Activated CD4-positive, CD25-positive, alpha-beta regulatory T cell treated with anti-CD3 and anti-CD28 coated beads, Interleukin-2, amount 50 U/mL, for 16 hours (primary cell): ENCODE results near the gene TRIM52.
"Not testable (repeated sequence)": the region's sequence is repeated elsewhere in the genome, so short reads cannot be mapped to it uniquely, and the experiment has no call there.

ENCODE experiments used
- DNase-seq: peaks from one replicate; pipeline ENCODE4 v3.0.0-alpha.2; 2020; ENCODE audit warnings: low read depth, low spot score

TRIM52 gene

DNA sequence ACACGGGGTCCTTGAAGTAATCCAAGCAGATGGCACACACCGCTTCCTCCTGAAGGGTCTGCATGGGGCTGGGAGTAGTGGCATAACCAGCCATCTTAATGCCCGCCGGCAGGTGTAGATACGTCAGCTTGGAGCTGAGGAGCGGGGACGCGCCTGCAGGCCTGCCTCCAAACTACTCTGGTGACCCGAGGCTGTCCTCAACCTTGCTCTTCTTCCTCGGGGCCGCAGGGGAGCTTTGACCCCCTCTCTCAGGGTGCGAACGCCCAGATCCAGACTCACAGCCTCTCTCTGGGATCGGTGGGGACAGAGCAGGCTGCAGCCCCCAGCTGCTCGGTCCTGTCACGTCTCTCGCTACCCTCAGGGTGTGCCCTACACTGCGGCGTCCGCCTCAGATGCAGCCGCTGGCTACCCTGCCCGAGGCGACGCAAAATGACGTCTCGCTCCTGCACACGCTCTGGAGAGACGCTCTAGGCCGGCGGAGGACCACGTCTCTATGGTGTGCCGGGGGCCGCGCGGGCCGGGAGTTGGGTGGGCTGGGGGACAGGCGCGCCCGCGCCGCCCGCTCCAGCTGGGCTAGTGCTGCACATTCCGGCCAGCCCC is at the start of gene TRIM52:
TRIM52 (minus strand) TSS at position 424 of the 600 bp plus-strand sequence; CDS start at position 94, 330 bp downstream.
- DNase-seq: peak; percentile 78

DNA sequence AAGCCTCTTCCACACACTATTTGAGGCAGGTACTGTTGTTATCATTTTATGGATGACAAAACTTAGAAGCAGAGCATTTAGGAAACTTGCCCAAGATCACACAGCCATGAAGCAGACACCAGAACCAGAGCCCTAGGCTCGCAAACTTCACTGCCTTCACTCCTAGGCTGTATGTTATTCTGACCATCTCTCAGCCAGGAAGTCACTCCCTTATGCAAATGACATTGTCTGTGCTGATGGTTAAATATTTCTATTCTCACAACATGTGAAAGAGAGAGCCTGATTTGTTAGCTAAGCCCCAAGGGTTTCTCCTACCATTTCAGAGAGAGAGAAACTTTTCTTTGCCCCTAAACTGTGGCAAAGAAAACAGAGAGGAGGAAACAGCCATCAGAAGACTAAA is 26.4 kb upstream of the TRIM52 start:
- DNase-seq: not testable (repeated sequence)

DNA sequence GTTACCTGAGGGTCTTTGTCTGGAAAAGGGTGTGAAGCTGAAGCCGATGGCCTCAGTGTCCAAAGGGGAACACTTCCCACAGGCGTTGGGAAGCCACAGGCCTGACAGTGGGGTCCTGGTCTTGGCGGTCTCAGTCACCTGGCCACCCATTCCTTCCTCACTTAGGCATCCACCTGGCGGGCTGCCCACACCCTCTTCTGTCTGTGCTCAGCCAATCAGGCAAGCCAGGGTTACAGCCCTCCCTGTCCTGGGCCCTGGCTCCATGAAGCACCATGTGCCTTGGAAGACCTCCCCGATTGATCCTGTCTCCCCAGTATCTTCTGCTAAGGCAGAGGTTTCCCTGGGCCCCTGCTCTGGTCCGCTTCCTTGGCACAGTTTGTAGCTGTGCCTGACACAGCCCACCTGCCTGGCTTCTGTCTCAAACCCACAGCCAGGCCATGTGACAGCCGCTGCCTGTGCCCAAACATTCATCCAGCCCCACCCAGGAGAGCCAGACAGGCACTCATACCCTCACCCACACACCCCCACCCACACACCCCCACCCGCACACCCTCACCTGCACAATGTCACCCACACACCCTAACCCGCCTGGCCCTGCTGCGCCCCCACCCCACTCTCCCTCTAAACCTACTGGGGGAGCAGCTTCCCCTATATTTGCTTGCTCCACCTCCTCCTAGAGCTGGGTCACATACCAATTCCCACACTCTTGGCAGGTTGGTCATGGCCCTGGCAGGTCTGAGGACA is 25.2 kb upstream of the TRIM52 start:
- not testable (repeated sequence) for DNase-seq

DNA sequence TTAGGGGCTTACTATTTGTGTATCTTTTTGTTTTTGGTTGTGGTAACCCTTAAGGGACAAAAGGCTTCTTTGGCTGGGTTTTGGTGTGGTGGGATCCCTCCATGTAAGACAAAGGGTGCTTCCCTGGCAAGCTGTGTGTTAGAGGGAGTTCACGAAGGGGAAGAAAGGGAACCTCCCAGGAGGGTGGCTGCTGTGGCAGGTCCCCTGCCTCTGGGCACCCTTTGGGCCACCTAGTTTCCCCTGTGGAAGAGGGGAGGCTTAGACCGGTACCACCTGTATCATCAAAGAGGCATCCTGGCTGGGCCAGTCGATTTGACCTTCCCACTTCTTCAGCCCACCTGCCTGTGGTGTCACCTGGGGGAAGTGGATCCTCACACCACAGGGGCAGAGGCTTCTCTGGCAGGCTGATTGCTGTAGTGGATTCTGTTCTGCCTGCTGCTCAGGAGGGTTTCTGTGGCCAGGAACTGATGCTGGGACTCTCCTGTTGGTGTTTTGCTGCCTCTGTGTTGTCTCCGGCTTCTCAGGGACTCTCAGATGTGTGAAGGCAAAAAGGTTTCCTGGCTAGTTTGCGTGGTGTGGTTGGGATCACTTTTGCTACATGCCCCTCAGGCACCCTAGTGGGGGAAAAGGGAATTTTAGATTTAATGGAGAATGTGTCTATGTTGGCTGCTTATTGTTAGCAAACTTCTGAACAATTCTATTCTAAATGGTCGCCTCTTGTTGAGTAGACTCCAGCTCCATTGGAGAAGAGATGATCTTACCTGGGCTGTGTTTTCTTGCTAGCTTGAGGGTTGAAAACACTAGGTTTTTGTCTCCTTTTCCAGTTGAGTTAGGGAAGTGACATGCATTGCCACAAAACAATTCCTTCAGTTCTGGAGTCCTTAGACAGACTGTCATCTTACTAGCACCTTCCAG is 23.2 kb upstream of the TRIM52 start:
- not testable (repeated sequence) for DNase-seq

DNA sequence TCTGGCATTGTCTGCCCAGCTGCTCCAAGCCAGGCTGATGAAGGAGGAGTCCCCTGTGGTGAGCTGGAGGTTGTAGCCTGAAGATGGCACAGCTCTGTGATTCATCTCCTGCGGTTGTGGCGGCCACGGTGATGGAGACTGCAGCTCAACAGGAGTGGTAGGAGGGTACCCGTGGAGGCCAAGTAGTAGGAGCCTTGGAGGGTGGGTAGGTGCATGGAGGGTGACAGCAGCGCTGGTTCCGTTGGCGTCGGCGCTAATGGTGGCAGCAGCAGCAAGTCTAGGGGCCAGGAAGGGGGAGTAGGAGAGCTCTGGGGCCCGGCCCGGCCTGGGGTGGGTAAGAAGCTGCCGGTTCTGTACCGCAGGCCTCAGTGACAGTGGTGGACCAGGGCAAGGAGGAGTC is 22.4 kb upstream of the TRIM52 start:
- DNase-seq: no peak

DNA sequence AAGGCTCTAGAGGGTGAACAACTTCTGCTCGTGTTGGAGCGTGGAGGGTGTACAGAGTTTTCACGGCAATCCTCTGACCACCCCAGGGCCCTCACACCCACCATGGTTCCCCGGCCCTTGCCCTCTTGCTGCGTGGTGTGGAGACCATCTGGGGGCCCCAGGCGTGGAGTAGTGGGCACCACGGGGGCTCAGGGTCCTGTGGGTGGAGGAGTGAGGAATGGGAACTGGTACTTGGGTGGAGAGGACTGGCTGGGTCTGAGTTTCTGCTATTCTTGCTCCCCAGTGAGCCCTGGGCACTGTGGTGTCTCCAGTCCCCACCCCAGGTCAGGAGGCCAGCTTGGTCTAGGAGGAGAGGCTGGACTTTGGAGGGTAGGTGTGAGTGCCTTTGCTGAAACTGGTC is 21.9 kb upstream of the TRIM52 start:
- no peak for DNase-seq

DNA sequence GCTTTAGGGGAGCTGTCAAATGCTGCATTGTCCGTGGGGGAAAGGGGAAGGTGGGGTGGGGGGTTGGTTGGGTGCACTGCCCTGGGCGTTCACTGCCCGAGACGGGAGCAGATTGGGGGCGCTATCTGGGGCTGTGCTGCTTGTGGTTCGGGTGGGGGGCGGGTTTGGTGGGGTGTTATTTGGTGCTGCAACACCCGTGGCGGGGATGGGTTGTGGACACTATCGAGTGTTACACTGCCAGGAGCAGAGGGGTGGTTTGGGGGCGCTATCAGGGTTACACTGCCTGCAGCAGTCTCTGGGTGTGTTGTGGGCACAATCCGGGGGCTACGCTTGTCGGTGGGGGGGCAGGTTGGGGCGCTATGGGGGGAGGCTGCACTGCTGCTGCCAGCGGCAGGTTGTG is 21.5 kb upstream of the TRIM52 start:
- not testable (repeated sequence) for DNase-seq

DNA sequence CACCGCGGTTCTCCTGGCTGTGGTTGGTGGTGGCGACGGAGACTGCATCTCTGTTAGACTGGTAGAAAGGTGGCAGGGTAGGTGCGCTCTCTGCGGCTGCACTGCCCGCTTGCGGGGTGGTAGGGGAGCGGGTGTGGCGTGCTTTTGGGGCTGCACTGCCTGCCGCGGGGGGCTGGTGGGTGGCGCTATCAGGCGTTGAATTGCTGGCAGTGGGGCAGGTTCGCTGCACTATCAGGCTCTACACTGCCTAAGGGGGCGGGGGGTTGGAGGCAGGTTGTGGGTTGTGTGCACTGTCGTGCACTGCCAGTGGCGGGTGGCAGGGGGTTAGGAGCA is 21.0 kb upstream of the TRIM52 start:
- DNase-seq: no peak

DNA sequence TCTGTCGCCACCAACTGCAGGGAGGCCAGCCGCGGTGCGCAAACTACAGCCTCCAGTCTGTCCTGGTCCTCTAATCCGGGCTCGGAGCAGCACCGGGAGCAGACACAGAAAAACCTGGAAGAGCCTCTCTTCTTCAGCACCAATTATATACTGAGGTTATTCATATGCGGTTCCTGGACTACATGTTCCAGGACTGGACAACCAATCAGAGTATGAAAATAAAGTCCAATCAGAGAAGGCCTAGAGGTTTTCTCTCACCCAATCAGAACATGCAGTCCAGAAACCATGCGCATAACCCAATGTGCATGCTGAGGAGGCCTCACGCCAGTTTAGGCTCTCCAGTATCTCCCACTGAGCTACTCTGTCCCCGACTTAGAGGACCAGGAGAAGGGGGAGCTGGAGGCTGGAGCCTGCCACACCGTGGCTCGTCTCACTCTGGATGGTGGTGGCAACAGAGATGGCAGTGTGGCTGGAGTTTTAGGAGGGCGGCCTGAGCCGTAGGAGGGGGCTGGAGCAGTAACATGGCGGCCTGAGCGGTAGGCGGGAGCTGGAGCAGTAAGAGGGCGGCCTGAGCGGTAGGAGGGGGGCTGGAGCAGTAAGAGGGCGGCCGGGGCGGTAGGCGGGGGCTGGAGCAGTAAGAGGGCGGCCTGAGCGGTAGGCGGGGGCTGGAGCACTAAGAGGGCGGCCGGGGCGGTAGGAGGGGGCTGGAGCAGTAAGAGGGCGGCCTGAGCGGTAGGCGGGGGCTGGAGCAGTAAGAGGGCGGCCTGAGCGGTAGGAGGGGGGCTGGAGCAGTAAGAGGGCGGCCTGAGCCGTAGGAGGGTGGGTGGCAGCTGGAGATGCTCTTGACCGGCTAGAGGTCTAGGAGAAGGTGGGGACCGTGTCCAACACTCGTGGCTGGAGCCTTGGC is 20.4 kb upstream of the TRIM52 start:
- DNase-seq: no peak

DNA sequence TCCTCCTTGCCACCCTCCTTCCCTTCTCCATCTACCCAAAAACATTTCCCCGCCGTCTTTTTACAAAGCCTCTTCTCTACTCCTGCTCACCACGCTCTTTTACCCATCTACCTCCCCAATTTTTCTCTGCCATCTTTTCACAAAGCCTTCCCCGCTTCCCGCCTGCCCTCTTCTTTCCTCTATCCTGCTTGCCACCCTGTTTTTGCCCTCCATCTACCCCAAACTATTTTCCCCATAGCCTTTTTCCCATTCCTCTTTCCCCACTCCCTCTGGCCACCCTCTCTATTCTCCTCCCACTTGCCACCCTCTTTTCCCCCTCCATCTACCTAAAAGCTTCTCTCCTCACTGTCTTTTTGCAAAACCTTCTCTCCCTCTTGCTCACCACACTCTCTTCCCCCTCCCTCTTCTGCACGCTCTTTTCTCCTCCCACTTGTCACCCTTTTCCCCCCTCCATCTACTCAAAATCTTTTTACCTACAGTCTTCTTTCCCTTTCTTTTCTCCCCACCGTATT is 19.4 kb upstream of the TRIM52 start:
- DNase-seq: no peak

DNA sequence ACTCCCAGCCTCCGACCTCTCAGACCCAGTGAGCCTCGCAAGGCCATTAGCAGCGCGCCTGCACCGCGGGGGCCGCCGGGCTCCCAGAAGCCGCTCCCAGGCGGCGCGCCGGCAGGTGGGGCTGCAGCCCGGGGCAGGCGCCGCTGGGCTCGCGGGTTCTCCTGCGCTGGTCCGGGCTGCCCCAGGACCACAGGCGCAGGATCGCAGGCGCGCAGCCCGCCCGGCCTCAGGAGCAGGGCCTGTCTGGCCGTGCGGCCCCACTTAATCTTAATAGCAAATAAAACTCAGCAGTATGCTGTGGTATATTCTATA is 12.4 kb upstream of the TRIM52 start:
- DNase-seq: not testable (repeated sequence)

DNA sequence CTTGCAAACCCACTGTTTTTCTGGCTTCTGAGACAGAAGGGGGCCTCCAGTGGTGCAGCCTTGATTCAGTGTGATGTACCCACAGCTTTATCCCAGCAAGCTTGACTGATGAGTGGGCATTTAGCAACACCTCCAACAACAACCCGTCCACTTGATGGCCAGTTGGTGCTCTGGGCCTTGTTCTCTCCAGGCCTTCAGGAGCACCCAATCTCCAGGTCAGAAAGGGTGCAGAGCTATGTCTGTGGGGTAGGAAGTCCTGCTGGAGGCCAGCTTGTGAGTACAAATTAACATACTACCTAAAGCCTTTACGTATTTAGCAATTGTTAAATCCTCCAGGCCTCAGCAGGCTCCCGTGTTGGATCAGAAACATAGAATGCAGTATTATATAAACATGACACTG is 10.1 kb upstream of the TRIM52 start:
- no peak for DNase-seq

DNA sequence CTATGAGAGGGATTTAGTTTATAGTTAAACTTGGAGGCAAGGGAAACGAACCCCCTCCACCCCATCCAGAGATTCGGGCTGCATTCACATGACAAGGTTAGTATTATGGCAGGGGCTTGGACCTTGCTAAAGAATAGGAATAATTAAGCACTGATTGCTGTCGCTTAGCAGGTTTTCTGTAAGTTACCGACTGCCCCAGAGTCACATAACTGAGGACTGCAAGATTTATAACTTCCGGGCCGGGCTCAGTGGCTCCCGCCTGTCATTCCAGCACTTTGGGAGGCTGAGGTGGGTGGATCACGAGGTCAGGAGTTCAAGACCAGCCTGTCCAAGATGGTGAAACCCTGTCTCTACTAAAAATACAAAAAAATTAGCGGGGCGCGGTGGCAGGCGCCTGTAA is 7.0 kb upstream of the TRIM52 start:
- DNase-seq: not testable (repeated sequence)

DNA sequence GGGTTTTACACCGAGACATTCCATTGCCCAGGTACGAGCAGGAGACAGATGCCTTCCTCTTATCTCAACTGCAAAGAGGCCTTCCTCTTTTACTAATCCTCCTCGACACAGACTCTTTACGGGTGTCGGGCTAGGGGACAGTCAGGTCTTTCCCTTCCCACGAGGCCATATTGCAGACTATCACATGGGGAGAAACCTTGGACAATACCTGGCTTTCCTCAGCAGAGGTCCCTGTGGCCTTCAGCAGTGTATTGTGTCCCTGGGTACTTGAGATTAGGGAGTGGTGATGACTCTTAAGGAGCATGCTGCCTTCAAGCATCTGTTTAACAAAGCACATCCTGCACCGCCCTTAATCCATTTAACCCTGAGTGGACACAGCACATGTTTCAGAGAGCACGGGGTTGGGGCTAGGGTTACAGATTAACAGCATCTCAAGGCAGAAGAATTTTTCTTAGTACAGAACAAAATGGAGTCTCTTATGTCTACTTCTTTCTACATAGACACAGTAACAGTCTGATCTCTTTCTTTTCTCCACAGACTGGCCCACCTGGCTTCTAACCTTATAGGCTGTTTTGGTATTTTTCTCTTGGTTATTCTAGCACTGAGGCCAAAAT is 6.5 kb upstream of the TRIM52 start:
- DNase-seq: not testable (repeated sequence)

DNA sequence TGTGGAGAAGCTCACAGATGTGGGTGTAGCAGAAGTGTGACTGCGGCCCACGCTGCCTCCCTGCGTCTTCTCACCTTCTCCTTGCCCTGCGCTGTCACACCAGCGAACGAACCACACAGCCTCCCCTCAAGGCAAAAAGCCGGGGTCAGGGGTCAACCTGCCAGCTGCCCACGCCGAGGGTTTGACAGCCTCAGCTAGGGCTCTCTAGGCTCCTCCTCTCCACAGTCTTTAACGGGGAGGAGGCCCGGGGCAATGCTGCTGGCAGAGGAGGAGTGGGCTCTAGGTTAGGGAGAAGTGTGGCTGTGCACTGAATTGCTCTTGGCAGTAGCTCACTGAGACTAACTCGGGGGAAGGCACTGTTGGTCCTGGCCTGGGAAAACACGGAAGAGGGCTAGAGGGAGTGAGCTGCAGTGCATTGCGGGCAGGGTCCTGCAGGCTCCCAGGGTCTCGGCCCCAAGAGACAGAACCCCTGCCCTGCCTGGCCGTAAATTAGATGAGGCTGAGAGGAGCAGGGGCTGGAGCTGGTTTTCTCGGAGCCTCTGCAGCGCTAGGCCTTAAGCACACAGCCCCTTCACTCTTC is 4.2 kb upstream of the TRIM52 start:
- no peak for DNase-seq

DNA sequence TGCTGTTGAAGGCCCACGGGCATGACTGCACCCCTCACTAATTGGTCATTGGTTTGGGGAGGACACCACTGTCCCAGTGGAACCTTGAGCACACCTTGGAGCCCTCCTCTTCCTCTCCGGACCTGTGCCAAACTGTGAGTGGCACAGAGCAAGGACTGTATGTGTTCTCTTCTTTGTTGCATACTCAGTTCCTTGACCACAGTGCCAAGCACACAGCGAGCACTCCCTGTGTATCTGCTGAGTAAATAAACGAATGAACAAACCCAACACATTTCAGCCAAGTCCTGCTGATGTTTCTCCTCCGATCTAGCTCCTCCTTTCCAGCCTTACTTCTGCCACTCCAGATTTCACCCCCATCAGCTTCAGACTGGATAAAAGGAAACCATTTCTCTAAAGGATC is 2.7 kb upstream of the TRIM52 start:
- DNase-seq: no peak

DNA sequence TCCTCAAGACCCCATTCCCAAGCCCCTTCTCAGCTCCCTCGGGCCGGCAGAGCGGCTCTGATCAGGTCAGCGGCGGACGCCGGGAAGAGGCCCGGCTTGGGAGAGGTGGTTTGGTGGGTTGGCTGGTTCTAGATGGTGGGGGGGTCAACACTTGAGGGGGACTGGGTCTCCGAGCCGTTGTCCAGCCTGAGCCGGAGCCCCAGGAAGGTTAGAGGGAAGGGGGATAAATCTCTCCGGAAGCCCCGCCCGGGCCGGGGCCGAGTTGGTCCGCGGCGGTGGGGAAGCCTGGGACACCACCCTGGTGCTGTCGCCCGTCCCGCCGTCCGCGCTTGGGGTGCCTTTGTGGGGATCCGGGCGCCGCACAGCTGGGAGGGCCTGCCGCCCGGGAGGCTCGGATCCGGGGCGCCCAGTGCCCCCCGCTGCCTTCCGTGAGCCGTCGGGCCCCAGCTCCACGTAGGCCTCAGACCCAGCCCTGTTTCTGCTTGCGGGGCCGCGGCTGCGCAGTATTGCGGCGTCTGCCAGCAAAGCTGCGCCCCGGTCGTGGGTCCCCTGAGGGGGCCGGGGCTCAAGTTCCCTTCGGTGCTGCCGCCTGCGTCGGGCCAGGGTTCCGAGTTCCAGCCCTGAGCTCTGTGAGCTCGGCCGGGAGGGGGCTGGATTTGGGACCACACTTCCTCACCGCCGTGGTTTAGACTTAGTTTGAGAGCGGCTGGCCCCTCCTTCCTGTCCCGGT is 542 bp upstream of the TRIM52 start:
- peak; percentile 51 for DNase-seq

DNA sequence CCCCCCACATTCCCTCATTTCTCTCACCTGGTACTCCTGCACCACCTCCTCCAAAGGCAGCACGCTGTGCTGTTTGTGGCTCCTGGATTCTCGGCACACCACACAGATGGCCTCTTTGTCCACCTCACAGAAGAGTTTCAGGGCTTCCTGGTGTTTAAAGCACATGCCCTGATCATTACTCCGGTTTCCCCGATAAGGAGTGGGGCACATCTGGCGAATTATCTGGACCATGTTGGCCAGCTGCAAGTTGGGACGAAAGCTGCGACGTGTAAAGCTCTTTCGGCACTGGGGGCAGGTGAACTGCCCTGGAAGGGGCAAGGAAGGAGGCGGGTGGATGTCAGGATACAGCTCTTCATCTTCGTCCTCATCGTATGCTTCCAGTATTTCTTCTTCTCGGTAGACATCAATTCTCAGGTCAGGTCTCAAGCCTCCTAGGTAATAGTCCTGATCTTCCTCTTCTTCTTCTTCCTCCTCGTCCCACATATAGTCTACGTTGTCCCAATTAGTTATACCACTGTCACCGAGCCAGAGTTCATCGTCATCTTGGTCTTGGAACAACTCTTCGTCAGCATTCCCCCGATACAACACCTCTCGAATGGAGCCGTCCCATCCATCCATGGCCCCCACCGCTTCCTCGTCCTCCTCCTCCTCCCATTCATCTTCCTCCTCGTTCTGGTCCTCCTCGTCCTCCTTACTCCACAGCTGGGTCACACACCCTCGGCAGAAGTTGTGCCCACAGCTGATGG is 796 bp downstream of the TRIM52 start:
- no peak for DNase-seq

DNA sequence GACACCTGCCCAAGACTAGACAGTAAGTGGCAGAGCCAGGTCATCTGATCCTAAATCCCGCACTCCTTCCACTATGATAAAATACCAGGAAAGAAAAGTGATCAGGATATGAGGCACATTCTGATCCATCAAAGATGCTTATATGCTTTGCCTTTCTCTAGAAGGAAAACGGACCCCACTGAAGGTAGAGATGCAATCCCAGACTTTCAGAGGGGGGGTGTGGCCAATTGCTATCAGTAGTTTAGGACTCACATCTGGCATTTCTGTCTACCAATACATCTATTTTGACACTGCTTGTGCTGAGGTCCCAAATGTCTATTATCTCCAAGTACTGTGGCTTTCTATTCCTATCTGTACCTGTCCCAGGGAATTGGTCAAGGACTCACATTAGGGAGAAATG is 1.7 kb downstream of the TRIM52 start:
- DNase-seq: no peak
